Measurements from ENCODE around the gene PIEZO2.

- no peak for TF ChIP-seq POLR2AphosphoS5 (IDR thresholded peaks at IDR 0.05; ENCODE audit: borderline replicate concordance, low read depth, low read length)
- no peak for TF ChIP-seq EZH2 (IDR thresholded peaks at IDR 0.05)
Observed at GRCh38 chr18:11119550-11119949, 29.8 kb downstream of the PIEZO2 start.

Measured in SK-N-MC (cell line).